H1 (cell line): ENCODE results near the gene DAW1. TPM values are rescaled to one million over a fixed set of nuclear protein-coding genes. Genes with fewer than 3 reads are reported as not detected.

Experiments used
- CTCF ChIA-PET: fragments of 300-600 bp; sonication (Branson Sonifier 250); formaldehyde crosslinking; loops from one replicate; lab custom pipeline; 2021; ENCODE audit not compliant: partially characterized antibody; lab: Charles Lee
- POLR2A ChIA-PET: fragments of 300-600 bp; sonication (Branson Sonifier 250); formaldehyde crosslinking; loops from one replicate; lab custom pipeline; 2021; ENCODE audit warnings: inconsistent platforms; ENCODE audit not compliant: partially characterized antibody; lab: Charles Lee
- DNase-seq, 2 experiments: peaks; one replicate each; pipeline versions ENCODE4 v3.0.0 to v3.0.0-alpha.2; 2010 to 2022; ENCODE audit warnings: low spot score in 2 of 2, low read depth in 1 of 2, mixed read lengths in 1 of 2
- FAIRE-seq: peaks from 2 replicates; lab custom pipeline; 2011; peaks lifted over from hg19 to GRCh38; lab: Jason Lieb, UNC
- H2AFZ ChIP-seq: 2 replicates; pipeline ENCODE4 v1.8.1; 2012; ENCODE audit warnings: low read length, inconsistent platforms
- H2AK5ac ChIP-seq: 2 replicates; pipeline ENCODE4 v1.6.1; 2013; ENCODE audit warnings: low read depth, low read length
- H2BK120ac ChIP-seq: replicated peaks from 2 replicates; pipeline ENCODE3; 2013; ENCODE audit warnings: low read depth, low read length, inconsistent platforms
- H2BK12ac ChIP-seq: 2 replicates; pipeline ENCODE4 v1.6.1; 2013; ENCODE audit warnings: low read depth, low read length
- H2BK15ac ChIP-seq: 2 replicates; pipeline ENCODE4 v1.6.1; 2013; ENCODE audit warnings: low read length
- H2BK20ac ChIP-seq: 2 replicates; pipeline ENCODE4 v1.6.1; 2013; ENCODE audit warnings: low read length
- H2BK5ac ChIP-seq: 2 replicates; pipeline ENCODE4 v1.6.1; 2013; ENCODE audit warnings: low read depth, low read length
- H3K14ac ChIP-seq: 2 replicates; pipeline ENCODE4 v1.6.1; 2013; ENCODE audit warnings: inconsistent platforms; ENCODE audit not compliant: insufficient read length
- H3K18ac ChIP-seq: 2 replicates; pipeline ENCODE4 v1.6.1; 2013; ENCODE audit warnings: low read length; ENCODE audit errors: extremely low read depth
- H3K23ac ChIP-seq: 2 replicates; pipeline ENCODE4 v1.6.1; 2013; ENCODE audit warnings: inconsistent platforms; ENCODE audit not compliant: insufficient read length
- H3K23me2 ChIP-seq: 2 replicates; pipeline ENCODE4 v1.6.1; 2013; ENCODE audit warnings: low read depth, low read length
- H3K27ac ChIP-seq: 2 replicates; pipeline ENCODE4 v1.6.1; 2011; ENCODE audit warnings: low read depth, low read length, inconsistent platforms
- H3K27me3 ChIP-seq, 4 experiments: replicated peaks in 1 of 4; 1 replicate in 1 of 4; 2 replicates in 3 of 4; pipeline versions ENCODE4 v1.6.1 to v1.8.1; 2011 to 2013; ENCODE audit warnings: low read length in 3 of 4, mild to moderate bottlenecking in 3 of 4, inconsistent platforms in 2 of 4, mixed read lengths in 2 of 4, moderate library complexity in 1 of 4; ENCODE audit not compliant: control insufficient read depth in 3 of 4, insufficient read depth in 3 of 4; ENCODE audit errors: extremely low read depth in 1 of 4
- H3K36me3 ChIP-seq, 4 experiments: 2 replicates each; pipeline versions ENCODE4 v1.6.1 to v1.8.1; 2011 to 2013; ENCODE audit warnings: mild to moderate bottlenecking in 4 of 4, low read length in 3 of 4, moderate library complexity in 2 of 4, control low read depth in 1 of 4, inconsistent platforms in 1 of 4; ENCODE audit not compliant: insufficient read depth in 4 of 4, control insufficient read depth in 2 of 4
- H3K4ac ChIP-seq: replicated peaks from 2 replicates; pipeline ENCODE3; 2013; ENCODE audit warnings: low read length, low read depth, mixed read lengths, inconsistent platforms; ENCODE audit not compliant: insufficient read length
- H3K4me1 ChIP-seq, 4 experiments: replicated peaks in 1 of 4; 1 replicate in 1 of 4; 2 replicates in 3 of 4; pipeline versions ENCODE4 v1.6.1 to v1.8.1; 2011 to 2013; ENCODE audit warnings: low read length in 3 of 4, inconsistent platforms in 2 of 4, mixed read lengths in 1 of 4; ENCODE audit not compliant: insufficient read depth in 4 of 4, control insufficient read depth in 3 of 4
- H3K4me2 ChIP-seq, 2 experiments: 2 replicates each; pipeline versions ENCODE4 v1.6.1 to v1.8.1; 2011 to 2013; ENCODE audit warnings: low read depth in 2 of 2, low read length in 2 of 2, control low read depth in 1 of 2, inconsistent platforms in 1 of 2, mild to moderate bottlenecking in 1 of 2; ENCODE audit not compliant: insufficient read depth in 1 of 2
- H3K4me3 ChIP-seq, 4 experiments: fragments of 200-600, 300-600 bp in 1 of 4; sonication (generic), shearing (Covaris generic), sonication (Bioruptor Twin) in 1 of 4; 2 replicates each; pipeline versions ENCODE4 v1.5.1 to v1.8.1; 2011 to 2016; ENCODE audit warnings: low read length in 4 of 4, low read depth in 3 of 4, control low read depth in 2 of 4, inconsistent platforms in 2 of 4, mild to moderate bottlenecking in 2 of 4, mixed read lengths in 1 of 4, moderate library complexity in 1 of 4; ENCODE audit not compliant: insufficient read depth in 2 of 4; ENCODE audit errors: extremely low read depth in 1 of 4
- H3K56ac ChIP-seq: replicated peaks from 2 replicates; pipeline ENCODE3; 2013; ENCODE audit warnings: low read depth, mild to moderate bottlenecking, mixed read lengths, low read length, inconsistent platforms; ENCODE audit not compliant: insufficient read length
- H3K79me1 ChIP-seq: 2 replicates; pipeline ENCODE4 v1.6.1; 2013; ENCODE audit warnings: low read depth, low read length, control low read depth
- H3K79me2 ChIP-seq, 2 experiments: 2 replicates each; pipeline versions ENCODE4 v1.6.1 to v1.8.1; 2012 to 2013; ENCODE audit warnings: low read length in 2 of 2, mild to moderate bottlenecking in 2 of 2, inconsistent platforms in 1 of 2; ENCODE audit not compliant: insufficient read depth in 2 of 2, control insufficient read depth in 1 of 2
- H3K9ac ChIP-seq, 4 experiments: replicated peaks in 1 of 4; 1 replicate in 1 of 4; 2 replicates in 3 of 4; pipeline versions ENCODE4 v1.6.1 to v1.8.1; 2011 to 2013; ENCODE audit warnings: low read depth in 3 of 4, low read length in 3 of 4, control low read depth in 2 of 4, mild to moderate bottlenecking in 2 of 4, moderate library complexity in 2 of 4, inconsistent platforms in 1 of 4; ENCODE audit errors: extremely low read depth in 1 of 4
- H3K9me3 ChIP-seq, 2 experiments: 2 replicates each; pipeline versions ENCODE4 v1.6.1 to v1.8.1; 2012 to 2013; ENCODE audit warnings: mild to moderate bottlenecking in 2 of 2, moderate library complexity in 2 of 2, control low read depth in 1 of 2, inconsistent platforms in 1 of 2, low read depth in 1 of 2, low read length in 1 of 2, mixed read lengths in 1 of 2; ENCODE audit not compliant: insufficient read depth in 2 of 2
- H4K20me1 ChIP-seq, 2 experiments: replicated peaks in 1 of 2; 2 replicates each; pipeline versions ENCODE3 to v1.8.1; 2011 to 2013; ENCODE audit warnings: inconsistent platforms in 2 of 2, low read length in 2 of 2, mild to moderate bottlenecking in 1 of 2; ENCODE audit not compliant: insufficient read depth in 2 of 2, control insufficient read depth in 1 of 2
- H4K5ac ChIP-seq: 2 replicates; pipeline ENCODE4 v1.6.1; 2013; ENCODE audit warnings: low read length, low read depth, mixed read lengths, inconsistent platforms; ENCODE audit not compliant: insufficient read length
- H4K8ac ChIP-seq: 2 replicates; pipeline ENCODE4 v1.8.0; 2013; ENCODE audit warnings: mild to moderate bottlenecking, moderate library complexity, low read length, inconsistent platforms; ENCODE audit not compliant: insufficient read depth; ENCODE audit errors: extremely low read depth
- H4K91ac ChIP-seq: replicated peaks from 2 replicates; pipeline ENCODE3; 2013; ENCODE audit warnings: low read length, mixed read lengths, inconsistent platforms; ENCODE audit not compliant: insufficient read length
- ATF2 ChIP-seq: IDR thresholded peaks from 2 replicates; pipeline ENCODE4 v1.6.1; 2012; ENCODE audit warnings: low read length, inconsistent platforms
- BACH1 ChIP-seq: IDR thresholded peaks from 2 replicates; pipeline ENCODE4 v1.6.1; 2012; ENCODE audit warnings: low read length, improper control_type of control experiment
- EP300 ChIP-seq, 2 experiments: IDR thresholded peaks; 1 replicate in 1 of 2; 2 replicates in 1 of 2; pipeline ENCODE4 v1.6.1; 2011 to 2012; ENCODE audit warnings: low read depth in 2 of 2, low read length in 2 of 2, mild to moderate bottlenecking in 2 of 2, borderline replicate concordance in 1 of 2, inconsistent platforms in 1 of 2, moderate library complexity in 1 of 2
- JUND ChIP-seq: IDR thresholded peaks from 2 replicates; pipeline ENCODE4 v1.6.1; 2011; ENCODE audit warnings: mild to moderate bottlenecking, improper control_type of control experiment, low read length
- KDM5A ChIP-seq: fragments of 200-600 bp; IDR thresholded peaks from 2 replicates; pipeline ENCODE4 v1.7.1; 2012; ENCODE audit warnings: mild to moderate bottlenecking, low read length, inconsistent platforms, mixed read lengths
- MAFK ChIP-seq: IDR thresholded peaks from 2 replicates; pipeline ENCODE4 v1.6.1; 2012; ENCODE audit warnings: low read depth, mild to moderate bottlenecking, improper control_type of control experiment, low read length
- NANOG ChIP-seq: IDR thresholded peaks from 2 replicates; pipeline ENCODE4 v1.6.1; 2011; ENCODE audit warnings: low read length, low read depth, mild to moderate bottlenecking, inconsistent platforms; ENCODE audit not compliant: insufficient read depth, poor library complexity, severe bottlenecking
- TAF1 ChIP-seq: IDR thresholded peaks from 2 replicates; pipeline ENCODE4 v1.6.1; 2011; ENCODE audit warnings: mild to moderate bottlenecking, low read depth, low read length
- TCF12 ChIP-seq: IDR thresholded peaks from 2 replicates; pipeline ENCODE4 v1.6.1; 2011; ENCODE audit warnings: low read depth, mild to moderate bottlenecking, low read length
- TEAD4 ChIP-seq: IDR thresholded peaks from 2 replicates; pipeline ENCODE4 v1.6.1; 2012; ENCODE audit warnings: low read depth, low read length, inconsistent platforms, mixed read lengths
- WGBS, 2 experiments: shearing (Covaris generic) in 1 of 2; methylation state at CpG; one replicate each; pipeline versions ENCODE4 v1.1.6 to v1.1.7; 2013 to 2015; ENCODE audit warnings: low lambda C conversion rate in 2 of 2, mixed read lengths in 2 of 2, inconsistent platforms in 1 of 2, low coverage in 1 of 2, missing lambda C conversion rate in 1 of 2; ENCODE audit not compliant: insufficient replicate concordance in 2 of 2, insufficient coverage in 1 of 2, insufficient read length in 1 of 2; ENCODE audit errors: extremely low coverage in 1 of 2, missing lambda C conversion rate in 1 of 2; 5-methylcytosine and 5-hydroxymethylcytosine counted together
- polyA plus RNA-seq, 7 experiments: library from polyadenylated mRNA; depleted of rRNA in 3 of 7; stranded (reverse) in 5 of 7; unstranded in 2 of 7; fragments of >200 nt in 5 of 7; fragments of 200-250 nt in 2 of 7; gene quantifications; 1 replicate in 5 of 7; 2 replicates in 1 of 7; 4 replicates in 1 of 7; pipeline versions ENCODE4 v1.2.1 to v1.2.3, GENCODE V29; 2011 to 2013; ENCODE audit warnings: missing spikeins in 2 of 7, mixed read lengths in 2 of 7
- total RNA-seq: library from RNA; stranded (reverse); fragmentation: NEBNext Ultra II Directional; extraction: Animal tissue kit (Norgen Biotek cat#: 25700); gene quantifications from 2 replicates; pipeline ENCODE4 v1.2.1, GENCODE V29; 2021

DAW1 gene
- total and polyA plus RNA-seq, 2 of the 8 experiments (the other 6 are each of a cell fraction or from before 2014, with no cell fraction given) = 0.44 to 1.4 TPM

- no peak overlapping the region for H3K14ac ChIP-seq
- no peak overlapping the region for H4K5ac ChIP-seq
- H3K27ac ChIP-seq = no peak overlapping the region
- no peak overlapping the region for H3K4ac ChIP-seq
- peak overlapping the region in 1 of 2 experiments; percentile 3; a peak in 1 of 4 replicates for H3K4me2 ChIP-seq
- no peak overlapping the region for H3K18ac ChIP-seq
- H3K56ac ChIP-seq = no peak overlapping the region
- H3K4me3 ChIP-seq = no peak overlapping the region
- H3K79me2 ChIP-seq = no peaks in the 10 kb centered on the region
- H3K23me2 ChIP-seq = no peaks in the 10 kb centered on the region
- H2BK120ac ChIP-seq = no peak overlapping the region
- no peak overlapping the region; the same call in 1 of the 2 replicates for H2AFZ ChIP-seq
- H3K79me1 ChIP-seq = no peaks in the 10 kb centered on the region
- TF ChIP-seq ATF2 = no peak
- TF ChIP-seq TAF1 = no peak
- no peak for TF ChIP-seq TCF12
- TF ChIP-seq TEAD4 = peak; percentile 34; the same call in 1 of the 2 replicates
- TF ChIP-seq MAFK = no peak
- TF ChIP-seq EP300 (IDR thresholded peaks at IDR 0.05; ENCODE audit: borderline replicate concordance in 1 of 2, low read depth in 2 of 2, low read length in 2 of 2) = no peak
- peak; percentile 88 for TF ChIP-seq JUND
- no peak for TF ChIP-seq BACH1
- no peak for TF ChIP-seq NANOG
- TF ChIP-seq KDM5A = no peak
- WGBS, 2 experiments = 77% methylated on average over 7 of the region's 7 CpGs; no CpG with 5 or more reads in 1 of the 2 experiments
- H3K9ac ChIP-seq = no peak overlapping the region
- no peaks in the 10 kb centered on the region for H3K9me3 ChIP-seq
- no peaks in the 10 kb centered on the region for H3K36me3 ChIP-seq
- H4K20me1 ChIP-seq = no peaks in the 10 kb centered on the region
- peak overlapping the region; percentile 91; the same call in 1 of the 2 replicates for H2BK20ac ChIP-seq
- no peak overlapping the region for H4K8ac ChIP-seq
- H2BK5ac ChIP-seq = peak overlapping the region; percentile 27; the same call in 1 of the 2 replicates
- peak overlapping the region; percentile 51; the same call in 1 of the 2 replicates for H2BK12ac ChIP-seq
- H3K4me1 ChIP-seq = peaks cover 3 to 11% (median 5%) of the 10 kb centered on the region in 4 experiments; a peak in 6 of 7 replicates
- no peak overlapping the region for H2AK5ac ChIP-seq
- no peaks in the 10 kb centered on the region for H3K27me3 ChIP-seq
- ChIA-PET CTCF (interaction anchor here (0.6 to 6.0 kb wide), 51 partner anchors 9 to 1755 kb away, joined by 3 to 58 read pairs (median 4); partner anchors contain the start of genes CCL20 and DAW1), POLR2A (interaction anchor here (1.3 kb wide), 1 partner anchor 8 kb away, joined by 4 read pairs; the partner anchor contains the start of gene DAW1)
- H2BK15ac ChIP-seq = no peak overlapping the region; the same call in 1 of the 2 replicates
- DNase-seq (peak; percentile 36 to 50), FAIRE-seq (no peak)
- H4K91ac ChIP-seq = no peak overlapping the region
- no peak overlapping the region for H3K23ac ChIP-seq
Observed at GRCh38 chr2:227862741-227863588, 8.5 kb upstream of the DAW1 start.
